DOHH2 (cell line): Measurements from ENCODE around the gene LAGE3.

Source experiments
- H3F3A ChIP-seq: fragments of 200-600 bp; sonication (generic), shearing (Covaris generic); 2 replicates; pipeline ENCODE4 v1.6.0; 2016; ENCODE audit warnings: antibody characterized with exemption, mild to moderate bottlenecking; ENCODE audit not compliant: control insufficient read depth, insufficient read depth
- H3K27ac ChIP-seq: fragments of 200-600 bp; sonication (generic); 2 replicates; pipeline ENCODE4 v1.5.1; 2014; ENCODE audit warnings: low read depth, mild to moderate bottlenecking, low read length, moderate library complexity
- H3K27me3 ChIP-seq: fragments of 200-600 bp; sonication (generic); 2 replicates; pipeline ENCODE4 v1.6.1; 2014; ENCODE audit warnings: mild to moderate bottlenecking, low read length, mixed read lengths; ENCODE audit not compliant: control insufficient read depth
- H3K36me3 ChIP-seq: fragments of 200-600 bp; sonication (generic); 2 replicates; pipeline ENCODE4 v1.6.1; 2014; ENCODE audit warnings: mild to moderate bottlenecking, low read length, moderate library complexity, mixed read lengths; ENCODE audit not compliant: control insufficient read depth
- H3K4me1 ChIP-seq: fragments of 200-600 bp; sonication (generic); 2 replicates; pipeline ENCODE4 v1.6.1; 2014; ENCODE audit warnings: mild to moderate bottlenecking, low read length, mixed read lengths; ENCODE audit not compliant: control insufficient read depth
- H3K4me2 ChIP-seq: fragments of 200-600 bp; sonication (generic); 2 replicates; pipeline ENCODE4 v1.6.0; 2014; ENCODE audit warnings: mild to moderate bottlenecking, low read length, moderate library complexity
- H3K4me3 ChIP-seq: fragments of 200-600 bp; sonication (generic); 2 replicates; pipeline ENCODE4 v1.5.1; 2014; ENCODE audit warnings: mild to moderate bottlenecking, low read length, mixed read lengths
- H3K79me2 ChIP-seq: fragments of 200-600 bp; sonication (generic); 2 replicates; pipeline ENCODE4 v1.6.1; 2014; ENCODE audit warnings: mild to moderate bottlenecking, low read length, mixed read lengths; ENCODE audit not compliant: control insufficient read depth
- H3K9me2 ChIP-seq: fragments of 200-600 bp; sonication (generic); replicated peaks from 2 replicates; pipeline ENCODE4 v1.6.1; 2014; ENCODE audit warnings: mild to moderate bottlenecking, low read length, mixed read lengths; ENCODE audit not compliant: control insufficient read depth
- H3K9me3 ChIP-seq: fragments of 200-600 bp; sonication (generic); 2 replicates; pipeline ENCODE4 v1.6.1; 2014; ENCODE audit warnings: antibody characterized with exemption, low read length, mixed read lengths; ENCODE audit not compliant: control insufficient read depth, insufficient read depth
- H4K20me1 ChIP-seq: fragments of 200-600 bp; sonication (generic); 2 replicates; pipeline ENCODE4 v1.6.0; 2014; ENCODE audit warnings: low read depth, mild to moderate bottlenecking, antibody characterized with exemption, low read length, moderate library complexity; ENCODE audit not compliant: control insufficient read depth, insufficient read depth
- EZH2phosphoT487 ChIP-seq: fragments of 200-600 bp; sonication (generic); IDR thresholded peaks from 2 replicates; pipeline ENCODE4 v1.6.1; 2017; ENCODE audit warnings: borderline replicate concordance, mild to moderate bottlenecking, antibody characterized with exemption, low read length, moderate library complexity, mixed read lengths
- TF ChIP-seq, protein P1 (sequence below): fragments of 200-600 bp; sonication (generic); IDR thresholded peaks from one replicate; pipeline ENCODE4 v1.5.1; 2014; ENCODE audit warnings: antibody characterized with exemption, mild to moderate bottlenecking, low read depth, low read length; ENCODE audit not compliant: poor library complexity, severe bottlenecking

Gene LAGE3

DNA sequence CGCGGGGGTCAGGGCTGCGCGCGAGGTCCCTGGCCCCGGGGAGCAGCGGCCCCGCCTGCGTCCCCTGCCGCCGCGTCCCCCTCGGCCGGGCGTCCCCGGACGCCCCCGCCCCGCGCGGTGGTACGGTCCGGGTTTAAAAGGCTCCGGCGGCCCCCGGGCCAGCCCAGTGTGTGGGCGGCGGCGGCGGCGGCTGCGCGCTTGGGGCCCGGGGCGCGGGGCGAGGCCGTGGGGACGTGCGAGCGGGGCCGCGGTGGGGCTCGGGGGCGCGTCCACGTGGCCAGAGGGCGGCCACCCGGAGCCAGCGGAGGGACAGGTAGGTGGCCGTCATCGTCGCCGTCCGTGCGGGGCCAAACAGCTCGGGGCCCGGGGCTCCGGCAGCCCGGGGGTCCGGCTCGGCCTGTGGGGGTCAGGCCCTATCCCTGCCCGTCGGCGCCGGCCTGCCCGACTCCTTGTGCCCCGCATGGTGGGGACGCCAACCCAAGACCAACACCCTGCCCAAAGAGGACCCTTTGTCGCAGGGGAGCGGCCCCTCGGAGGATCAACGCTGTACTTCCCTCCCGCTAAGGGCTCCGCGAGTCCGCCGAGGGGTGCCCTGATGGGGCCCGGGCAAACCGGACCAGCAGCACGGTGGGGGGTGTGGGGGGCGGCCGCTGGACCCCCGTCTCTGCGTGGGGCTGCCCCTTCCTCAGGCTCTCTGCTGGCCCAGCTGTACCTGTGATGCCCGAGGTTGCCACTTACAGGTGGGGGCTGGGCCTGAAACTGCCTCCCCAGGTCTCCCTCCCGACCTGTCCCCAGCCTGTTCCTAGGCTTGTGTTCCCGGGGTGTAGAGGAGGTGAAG is 20.7 kb downstream of the LAGE3 start, which contains the start of gene PLXNA3:
Gene PLXNA3, plus strand, starts transcription at position 166 of the 838 bp plus-strand sequence. CDS start 1,903 bp downstream, outside the sequence.
- Histone ChIP-seq H3K9me2 (no peaks in the 10 kb centered on the region), H3K4me2 (peak within 1 kb of the TSS; percentile 75), H4K20me1 (no peaks in the 10 kb centered on the region), H3F3A (no peaks in the 10 kb centered on the region), H3K27ac (no peak within 1 kb of the TSS), H3K27me3 (no peaks in the 10 kb centered on the region), H3K36me3 (no peaks in the 10 kb centered on the region), H3K4me3 (peak within 1 kb of the TSS; percentile 80), H3K4me1 (peaks cover 11% of the 10 kb centered on the region), H3K9me3 (no peaks in the 10 kb centered on the region), H3K79me2 (peaks cover 14% of the 10 kb centered on the region)
- TF ChIP-seq, protein P1, sequence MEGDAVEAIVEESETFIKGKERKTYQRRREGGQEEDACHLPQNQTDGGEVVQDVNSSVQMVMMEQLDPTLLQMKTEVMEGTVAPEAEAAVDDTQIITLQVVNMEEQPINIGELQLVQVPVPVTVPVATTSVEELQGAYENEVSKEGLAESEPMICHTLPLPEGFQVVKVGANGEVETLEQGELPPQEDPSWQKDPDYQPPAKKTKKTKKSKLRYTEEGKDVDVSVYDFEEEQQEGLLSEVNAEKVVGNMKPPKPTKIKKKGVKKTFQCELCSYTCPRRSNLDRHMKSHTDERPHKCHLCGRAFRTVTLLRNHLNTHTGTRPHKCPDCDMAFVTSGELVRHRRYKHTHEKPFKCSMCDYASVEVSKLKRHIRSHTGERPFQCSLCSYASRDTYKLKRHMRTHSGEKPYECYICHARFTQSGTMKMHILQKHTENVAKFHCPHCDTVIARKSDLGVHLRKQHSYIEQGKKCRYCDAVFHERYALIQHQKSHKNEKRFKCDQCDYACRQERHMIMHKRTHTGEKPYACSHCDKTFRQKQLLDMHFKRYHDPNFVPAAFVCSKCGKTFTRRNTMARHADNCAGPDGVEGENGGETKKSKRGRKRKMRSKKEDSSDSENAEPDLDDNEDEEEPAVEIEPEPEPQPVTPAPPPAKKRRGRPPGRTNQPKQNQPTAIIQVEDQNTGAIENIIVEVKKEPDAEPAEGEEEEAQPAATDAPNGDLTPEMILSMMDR = no peak
- no peak for TF ChIP-seq EZH2phosphoT487

DNA sequence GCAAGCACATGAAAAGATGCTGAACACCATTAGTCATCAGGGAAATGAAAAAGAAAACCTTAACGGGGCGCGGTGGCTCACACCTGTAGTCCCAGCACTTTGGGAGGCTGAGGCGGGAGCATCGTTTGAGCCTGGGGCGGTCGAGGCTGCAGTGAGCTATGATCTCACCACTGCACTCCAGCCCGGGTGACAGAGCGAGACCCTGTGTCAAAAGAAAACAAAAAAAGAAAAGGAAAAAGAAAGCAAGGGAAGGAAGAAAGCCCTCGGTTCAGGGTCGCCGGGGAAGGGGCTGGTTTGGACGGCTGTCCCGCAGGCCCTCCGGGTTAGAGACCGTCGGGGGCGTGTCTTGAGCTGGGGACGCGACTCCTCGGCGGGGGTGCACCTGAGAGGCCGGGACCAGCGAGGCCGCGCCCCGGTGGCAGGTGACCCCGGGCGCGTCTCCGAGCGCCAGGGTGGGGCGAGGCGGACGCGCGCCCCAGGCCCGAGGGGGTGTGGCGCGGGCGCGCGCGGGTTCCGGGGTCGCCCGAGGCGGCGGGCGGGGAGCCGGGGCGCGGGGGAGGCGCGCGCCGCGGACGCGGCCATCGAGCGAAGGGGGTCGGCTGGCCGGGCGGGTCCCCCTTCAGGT is 21.5 kb downstream of the LAGE3 start:
- peak overlapping the region; percentile 58 for H3K4me2 ChIP-seq
- no peaks in the 10 kb centered on the region for H3K9me3 ChIP-seq
- H3K79me2 ChIP-seq = peaks cover 14% of the 10 kb centered on the region
- TF ChIP-seq, protein P1 = no peak
- no peak for TF ChIP-seq EZH2phosphoT487
- H3K9me2 ChIP-seq = no peaks in the 10 kb centered on the region
- peaks cover 11% of the 10 kb centered on the region for H3K4me1 ChIP-seq
- H4K20me1 ChIP-seq = no peaks in the 10 kb centered on the region
- H3K36me3 ChIP-seq = no peaks in the 10 kb centered on the region
- peak overlapping the region; percentile 80 for H3K4me3 ChIP-seq
- no peak overlapping the region for H3K27ac ChIP-seq
- H3K27me3 ChIP-seq = no peaks in the 10 kb centered on the region
- no peaks in the 10 kb centered on the region for H3F3A ChIP-seq

DNA sequence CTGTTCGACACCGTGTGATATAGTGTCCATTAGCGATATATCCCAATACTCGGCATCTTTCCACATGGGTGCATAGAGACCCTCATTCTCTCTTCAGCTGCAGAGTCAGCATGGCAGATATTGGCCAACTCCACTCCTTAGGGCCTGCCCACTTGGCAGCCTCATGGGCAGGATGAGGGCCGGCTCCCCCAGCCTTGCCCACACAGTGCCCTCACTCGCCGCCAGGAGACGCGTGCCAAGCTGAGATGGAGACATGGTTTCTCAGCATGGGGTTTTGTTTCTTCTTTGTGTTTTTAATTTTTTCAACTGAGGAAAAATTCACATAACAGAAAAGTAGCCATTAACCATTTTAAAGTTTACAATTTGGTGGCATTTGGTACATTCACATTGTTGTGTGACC is 26.3 kb downstream of the LAGE3 start:
- Histone ChIP-seq H4K20me1 (no peaks in the 10 kb centered on the region), H3K4me1 (peaks cover 4% of the 10 kb centered on the region; the same call in 1 of the 2 replicates), H3K9me2 (no peaks in the 10 kb centered on the region), H3K36me3 (peaks cover 2% of the 10 kb centered on the region; the same call in 1 of the 2 replicates), H3K27ac (no peak overlapping the region), H3F3A (no peaks in the 10 kb centered on the region), H3K79me2 (no peaks in the 10 kb centered on the region), H3K9me3 (no peaks in the 10 kb centered on the region), H3K27me3 (no peaks in the 10 kb centered on the region), H3K4me2 (no peak overlapping the region), H3K4me3 (no peak overlapping the region)
- TF ChIP-seq EZH2phosphoT487 = no peak
- TF ChIP-seq, protein P1 = no peak
